Measurements from ENCODE around the gene NLGN4Y.

NLGN4Y gene
- 0 to 6.7 (median 3.7) reads per million in 4 donors for total RNA-seq

GRCh38 chrY:14524272-14525231 is at the start of gene NLGN4Y:
TSS of gene NLGN4Y (plus strand) at chrY:14524529. CDS start at chrY:14622120, 97,591 bp downstream.
- no peak for DNase-seq

GRCh38 chrY:14485935-14486334 is 38.4 kb upstream of the NLGN4Y start:
- DNase-seq = no peak

DNA sequence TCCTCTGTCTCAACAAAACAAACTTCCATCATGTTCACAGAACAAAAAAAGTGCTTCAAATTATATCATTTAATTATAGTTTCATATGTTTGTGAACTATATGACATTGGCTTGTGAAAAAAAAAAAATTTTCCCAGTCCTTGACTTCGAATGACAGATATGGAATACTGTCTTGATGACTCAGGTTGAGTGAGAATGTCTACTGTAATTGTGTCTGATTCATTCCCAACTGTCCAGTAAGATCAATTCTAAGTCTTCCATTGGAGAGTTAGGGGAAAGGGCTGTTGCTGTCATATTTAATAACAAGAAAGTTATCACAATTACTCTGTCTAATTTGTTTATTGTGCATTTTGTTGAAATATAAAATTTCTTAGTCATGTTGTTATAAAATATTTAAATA is 34.1 kb upstream of the NLGN4Y start:
- DNase-seq = no peak

DNA sequence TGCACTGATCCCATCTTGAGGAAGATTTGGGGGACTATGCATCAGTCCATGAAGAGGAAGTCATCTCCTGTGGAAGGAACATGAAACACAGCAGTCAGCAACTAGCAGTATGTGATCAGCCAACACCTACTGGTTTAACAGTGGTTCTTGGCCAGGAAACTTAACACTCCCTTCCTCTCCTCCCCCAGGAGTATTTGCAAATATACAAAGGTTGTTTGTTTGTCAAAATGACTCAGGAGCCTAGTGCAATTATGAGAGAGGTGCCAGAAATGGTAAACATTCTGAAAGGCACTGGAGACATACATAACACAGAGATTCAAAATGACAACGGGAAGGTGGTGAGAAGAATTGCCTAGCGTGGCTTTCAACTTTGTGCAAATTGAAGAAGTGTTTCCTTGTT is 26.3 kb upstream of the NLGN4Y start:
- no peak for DNase-seq

GRCh38 chrY:14504592-14504991 is 19.7 kb upstream of the NLGN4Y start:
- DNase-seq = no peak

GRCh38 chrY:14522379-14522950 is 1.9 kb upstream of the NLGN4Y start:
- DNase-seq = no peak

DNA sequence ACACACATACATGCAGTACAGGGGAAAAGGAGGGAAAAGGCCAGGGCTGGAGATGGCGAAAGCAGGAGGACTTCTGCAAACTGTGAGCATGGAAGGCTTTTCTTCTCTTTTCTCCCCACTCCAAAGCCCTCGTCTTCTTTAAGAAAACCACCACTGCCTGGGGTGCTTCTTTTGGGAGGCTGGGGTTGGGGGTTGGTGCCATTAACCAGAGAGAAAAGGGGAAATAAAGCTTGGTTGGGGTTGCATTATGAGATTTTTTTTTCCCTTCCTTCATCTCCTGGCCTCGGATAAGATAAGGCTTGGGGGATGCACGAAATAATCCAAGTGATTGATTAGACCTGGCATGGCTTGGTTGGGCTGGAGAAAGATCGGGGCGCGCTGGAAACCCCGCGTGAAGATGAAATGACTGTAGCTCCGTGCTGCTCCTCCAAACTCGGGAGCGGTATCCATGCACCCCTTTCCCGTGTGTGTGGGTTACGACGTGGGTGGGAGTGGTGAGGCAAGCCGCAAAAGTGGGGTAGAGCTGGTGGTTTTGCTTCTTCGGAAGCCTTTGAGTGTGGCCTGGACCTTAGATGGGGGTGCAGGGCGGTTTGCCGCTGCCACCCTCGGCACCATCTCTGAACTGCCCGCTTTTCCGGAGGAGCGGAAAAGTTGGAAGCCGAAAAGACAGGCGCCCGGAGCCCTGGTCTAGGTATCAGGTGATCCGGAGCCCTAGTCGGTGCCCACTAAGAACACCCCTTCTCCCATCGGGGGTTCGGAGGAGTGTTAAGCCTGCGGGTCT is 648 bp upstream of the NLGN4Y start:
- no peak for DNase-seq

GRCh38 chrY:14525315-14525714 is 986 bp downstream of the NLGN4Y start:
- no peak for DNase-seq

- no peak for DNase-seq
Measured at GRCh38 chrY:14528361-14528760, 4.0 kb downstream of the NLGN4Y start.

GRCh38 chrY:14536703-14537102 is 12.4 kb downstream of the NLGN4Y start:
- DNase-seq = no peak

DNA sequence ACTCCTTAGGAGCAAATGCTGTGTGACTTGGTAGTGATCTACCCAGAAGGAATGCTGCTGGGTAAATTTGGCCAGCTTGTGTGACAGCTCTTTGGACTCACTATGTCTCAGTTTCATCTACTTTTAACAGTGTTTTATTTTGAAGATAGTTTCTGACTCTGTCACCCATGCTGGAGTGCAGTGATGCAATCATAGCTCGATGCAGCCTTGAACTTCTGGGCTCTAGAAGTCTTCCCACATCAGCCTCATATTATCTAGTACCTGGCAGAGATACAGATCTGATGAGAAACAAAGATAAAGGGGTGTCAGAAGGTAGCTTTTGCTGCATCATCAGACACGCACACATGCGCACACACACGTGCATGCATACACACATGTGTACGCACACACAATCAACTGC is 19.2 kb downstream of the NLGN4Y start:
- DNase-seq = no peak

- no peak for DNase-seq
Measured at GRCh38 chrY:14581294-14581693, 57.0 kb downstream of the NLGN4Y start.

DNA sequence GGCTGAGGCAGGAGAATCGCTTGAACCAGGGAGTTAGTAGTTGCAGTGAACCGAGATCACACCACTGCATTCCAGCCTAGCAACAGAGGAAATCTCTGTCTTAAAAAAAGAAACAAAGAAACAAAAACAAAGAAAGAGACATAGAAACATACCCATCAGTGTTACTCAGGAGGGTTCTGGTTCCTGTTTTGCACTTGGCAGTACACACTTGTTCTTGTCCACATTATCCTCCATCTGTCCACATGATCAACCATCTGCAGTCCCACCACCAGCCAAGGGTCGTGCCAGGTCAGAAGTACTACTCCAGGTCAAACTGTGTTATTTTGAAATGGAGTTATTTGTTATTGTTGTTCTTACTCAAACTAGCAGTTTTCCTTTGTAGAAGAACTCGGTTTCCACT is 62.4 kb downstream of the NLGN4Y start:
- no peak for DNase-seq

DNA sequence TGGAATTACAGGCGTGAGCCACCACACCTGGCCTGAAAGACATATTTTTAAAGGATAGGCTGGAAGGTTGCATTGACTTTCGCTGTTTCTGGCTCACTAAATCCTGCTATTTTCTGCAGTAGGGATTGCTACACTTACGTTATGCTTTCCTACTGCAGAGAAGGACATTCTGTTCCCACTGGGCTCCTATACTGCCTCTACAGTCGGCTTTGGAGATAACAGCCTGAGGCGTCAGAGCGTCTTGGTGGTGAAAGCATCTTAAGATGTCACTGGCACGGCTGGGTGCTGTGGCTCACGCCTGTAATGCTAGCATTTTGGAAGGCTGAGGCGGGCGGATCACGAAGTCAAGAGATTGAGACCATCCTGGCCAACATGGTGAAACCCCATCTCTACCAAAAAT is 77.0 kb downstream of the NLGN4Y start:
- DNase-seq = no peak

DNA sequence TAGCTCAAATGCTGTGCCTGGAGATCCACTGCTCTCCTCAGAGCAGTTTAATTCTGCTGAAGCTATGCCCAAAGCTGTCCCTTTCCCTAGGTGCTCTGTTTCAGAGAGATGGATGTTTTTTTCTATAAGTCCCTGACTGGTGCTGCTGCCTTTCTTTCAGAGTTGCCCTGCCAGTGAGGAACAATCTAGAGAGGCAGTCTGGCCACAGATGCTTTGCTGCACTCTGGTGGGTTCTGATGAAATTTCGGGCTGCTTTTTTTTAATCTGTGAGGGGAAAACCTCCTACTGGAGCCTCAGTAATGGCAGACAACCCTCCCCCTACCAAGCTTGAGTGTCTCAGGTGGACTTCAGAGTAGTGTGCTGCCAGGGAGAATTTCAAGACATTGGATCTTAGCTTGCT is 93.3 kb downstream of the NLGN4Y start:
- no peak for DNase-seq

GRCh38 chrY:14618513-14618912 is 94.2 kb downstream of the NLGN4Y start:
- DNase-seq = no peak

GRCh38 chrY:14628208-14628607 is 103.9 kb downstream of the NLGN4Y start:
- no peak for DNase-seq

DNA sequence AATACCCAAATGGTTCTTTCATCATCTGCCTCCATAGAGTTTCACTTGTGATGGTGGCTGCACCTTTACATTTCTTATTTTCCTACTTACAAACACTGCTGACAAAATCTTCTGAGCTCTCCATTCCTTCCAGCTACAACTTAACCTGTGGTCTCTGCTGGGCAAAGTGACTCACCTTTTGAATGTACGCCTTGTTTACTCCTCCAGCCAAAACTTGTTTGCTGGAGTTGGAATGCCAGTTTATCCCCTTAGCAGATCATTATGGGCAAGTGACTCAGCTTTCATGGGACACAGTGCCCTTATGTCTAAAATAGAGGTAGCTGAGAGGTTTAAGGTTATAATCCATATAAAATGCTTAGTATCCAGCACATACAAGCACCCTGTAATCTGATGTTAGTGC is 107.3 kb downstream of the NLGN4Y start:
- DNase-seq = no peak

DNA sequence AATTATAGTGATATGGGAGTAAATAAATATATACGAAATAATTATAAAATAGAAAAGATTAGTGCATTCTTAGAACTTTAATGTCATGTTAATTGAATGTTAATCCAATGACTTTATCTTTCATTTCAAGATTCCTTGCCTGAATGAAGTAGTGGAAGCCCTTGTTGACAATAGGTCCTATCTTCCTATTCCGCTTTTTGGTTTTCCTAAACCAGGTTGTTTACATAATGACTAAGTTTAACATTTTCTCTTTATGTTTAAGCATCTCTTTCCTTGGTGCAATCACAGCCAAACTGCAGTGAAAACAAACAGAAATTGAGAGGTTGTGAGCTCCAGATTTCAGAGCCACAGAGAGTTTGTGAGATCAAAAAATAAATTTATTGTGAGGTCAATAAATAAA is 109.4 kb downstream of the NLGN4Y start:
- no peak for DNase-seq

- DNase-seq = no peak
Measured at GRCh38 chrY:14634954-14635353, 110.6 kb downstream of the NLGN4Y start.

DNA sequence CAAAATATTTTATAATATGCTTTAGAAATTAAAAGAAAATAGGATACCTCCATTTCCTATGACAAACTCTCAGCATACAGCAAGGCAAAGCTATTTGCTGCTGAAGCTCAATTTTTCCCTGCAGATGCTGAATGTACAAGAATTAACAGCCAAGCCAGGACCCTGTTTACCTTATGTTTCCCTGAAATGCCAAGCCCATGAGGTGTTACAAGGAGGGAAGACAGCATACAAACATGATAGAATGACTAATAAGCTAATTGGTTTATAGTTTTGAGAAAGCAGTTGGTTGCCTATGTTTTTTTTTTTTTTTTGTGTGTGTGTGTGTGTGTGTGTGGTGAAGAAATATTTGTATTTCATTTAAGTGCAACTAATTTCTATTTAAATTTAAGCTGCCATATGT is 113.2 kb downstream of the NLGN4Y start:
- no peak for DNase-seq

DNA sequence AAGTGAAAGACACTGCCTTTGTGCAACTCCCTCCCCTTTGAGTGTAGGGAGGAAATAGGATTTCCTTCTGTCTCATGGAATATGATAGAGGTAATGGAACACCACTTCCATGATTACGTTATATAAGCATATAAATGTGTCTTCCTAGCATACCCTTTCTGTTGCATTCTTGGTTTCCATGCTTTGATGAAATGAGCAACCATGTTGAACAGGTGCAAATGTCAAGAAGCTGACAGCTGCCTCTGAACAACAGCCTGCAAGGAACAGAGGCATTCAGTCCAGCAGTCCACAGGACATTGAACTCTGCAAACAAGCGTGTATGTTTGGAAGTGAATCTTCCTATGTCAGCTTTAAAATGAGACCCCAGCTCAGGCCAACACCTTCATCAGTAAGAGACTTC is 117.5 kb downstream of the NLGN4Y start:
- DNase-seq = no peak

DNA sequence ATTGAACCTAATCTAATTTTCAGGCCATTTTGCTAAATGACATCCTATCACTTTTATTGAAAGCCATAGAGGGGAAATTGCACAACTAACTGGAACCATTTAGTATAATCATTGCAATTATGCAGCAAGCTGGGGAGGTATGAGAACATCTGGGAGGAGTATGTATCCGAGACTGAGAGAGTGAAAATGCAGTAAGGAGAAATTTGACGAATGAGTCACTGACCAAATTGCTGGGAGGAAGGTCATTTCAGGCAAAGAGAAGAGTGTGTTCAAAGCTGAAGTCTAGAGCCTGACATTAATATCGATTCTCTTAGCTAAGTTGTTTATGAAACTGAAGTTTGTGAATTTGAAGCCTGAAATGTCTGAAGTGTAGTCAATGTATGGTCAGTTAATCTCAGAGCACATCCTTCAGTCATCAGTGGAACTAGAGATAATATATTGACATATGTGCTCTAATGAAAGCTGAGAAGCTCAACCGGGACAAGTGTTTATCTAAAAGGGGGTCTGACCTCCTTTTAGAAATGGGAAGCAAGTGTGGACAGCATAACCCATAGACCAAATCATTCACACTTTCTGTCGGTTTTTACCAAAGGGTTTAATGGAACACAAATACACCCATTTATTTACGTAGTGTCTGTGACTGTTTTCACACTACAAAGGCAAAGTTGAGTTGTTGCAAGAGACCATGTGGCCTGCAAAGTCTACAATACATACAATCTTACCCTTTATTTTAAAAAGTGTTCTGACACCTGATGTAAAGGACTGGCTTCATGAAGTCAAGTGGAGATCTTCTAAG is 120.0 kb downstream of the NLGN4Y start:
- DNase-seq = no peak
